Testis (tissue), 2 donors: ENCODE data around the gene OPCML.

Experiments used
- CTCF ChIP-seq, 3 experiments: fragments of 450-650 bp in 2 of 3; fragments of 200-600 bp in 1 of 3; sonication (generic) in 1 of 3; IDR thresholded peaks; one replicate each; pipeline ENCODE4 v1.5.1; 2016 to 2019; ENCODE audit warnings: antibody characterized with exemption in 3 of 3, mild to moderate bottlenecking in 2 of 3, moderate library complexity in 1 of 3
- POLR2A ChIP-seq: fragments of 450-650 bp; IDR thresholded peaks from one replicate; pipeline ENCODE4 v1.6.1; 2017; ENCODE audit warnings: antibody characterized with exemption, mild to moderate bottlenecking, moderate library complexity

DNA sequence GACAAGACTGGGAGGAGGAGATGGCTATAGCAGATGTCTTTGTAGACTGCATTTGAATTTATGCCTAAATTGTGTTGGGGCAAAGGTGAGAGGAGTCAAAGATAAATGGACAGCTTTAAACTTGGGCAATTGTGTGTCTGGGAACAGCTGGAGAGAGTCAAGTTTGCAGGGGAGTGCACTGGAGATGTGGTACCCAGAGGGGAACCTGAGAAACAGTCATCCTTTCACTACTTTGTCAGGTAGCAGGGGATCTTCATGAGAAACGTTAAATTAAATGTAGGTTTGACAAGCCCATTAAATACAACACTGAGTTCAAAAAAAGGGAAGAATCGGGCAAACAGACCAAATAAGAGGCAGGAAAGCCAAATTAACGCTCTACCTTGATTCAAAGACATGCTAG lies 277.7 kb downstream of the OPCML start:
- TF ChIP-seq POLR2A (no peak), CTCF (IDR thresholded peaks at IDR 0.05) (no peak)
